ENCODE results near the gene NCLN. TPM values are rescaled to one million over a fixed set of nuclear protein-coding genes. Genes with fewer than 3 reads are reported as not detected.

NCLN gene
- total and polyA plus RNA-seq, 9 of the 15 experiments (the other 6 are each of a cell fraction or from before 2014, with no cell fraction given) = 3.8 to 126 (median 39.6) TPM

- TF ChIP-seq SMARCA5 (IDR thresholded peaks at IDR 0.05) = peak; percentile 100
- peak; percentile 75 for TF ChIP-seq CC2D1A (IDR thresholded peaks at IDR 0.05)
- TF ChIP-seq ZNF518B (CRISPR knock-in tag; IDR thresholded peaks at IDR 0.05) = no peak
- TF ChIP-seq MCM2 (IDR thresholded peaks at IDR 0.05; ENCODE audit: low read depth) = no peak
- TF ChIP-seq ZKSCAN1 (IDR thresholded peaks at IDR 0.05; ENCODE audit: low read depth, low read length) = peak; percentile 92
- 0 out of 2 replicates have a peak, but pooled peaks have one; percentile 46 for TF ChIP-seq SMAD4 (CRISPR knock-in tag; conservative IDR thresholded peaks at IDR 0.05)
- TF ChIP-seq NCOR1 (IDR thresholded peaks at IDR 0.05) = peak; percentile 79
- no peak for TF ChIP-seq POLR2G (IDR thresholded peaks at IDR 0.05; ENCODE audit: low read depth, low read length)
- TF ChIP-seq POLR2B (IDR thresholded peaks at IDR 0.05; ENCODE audit: low read depth, partially characterized antibody) = no peak
- TF ChIP-seq RHOXF2B (CRISPR knock-in tag; conservative IDR thresholded peaks at IDR 0.05) = no peak
- TF ChIP-seq AFF4 (CRISPR knock-in tag; IDR thresholded peaks at IDR 0.05) = no peak
- 0 out of 4 replicates have a peak, but pooled peaks of 1 of the 2 experiments have one; percentile 17 for TF ChIP-seq MNT (conservative IDR thresholded peaks at IDR 0.05)
- TF ChIP-seq CBFA2T3 (IDR thresholded peaks at IDR 0.05) = peak; percentile 91
- TF ChIP-seq NFATC3 (IDR thresholded peaks at IDR 0.05) = no peak
- 0 out of 2 replicates have a peak, but pooled peaks have one; percentile 70 for TF ChIP-seq LARP7 (IDR thresholded peaks at IDR 0.05)
- TF ChIP-seq DMBX1 (CRISPR knock-in tag; IDR thresholded peaks at IDR 0.05; ENCODE audit: borderline replicate concordance) = 0 out of 2 replicates have a peak, but pooled peaks have one; percentile 56
- no peak; the same call in 1 of the 2 replicates for TF ChIP-seq ZBTB33 (CRISPR knock-in tag; IDR thresholded peaks at IDR 0.05)
Measured at GRCh38 chr19:3183721-3184641, 1.7 kb upstream of the NCLN start (continued).
